GM18519 (cell line): ENCODE data around the gene CXCR6.
"Not testable (repeated sequence)": the region's sequence is repeated elsewhere in the genome, so short reads cannot be mapped to it uniquely, and the experiment has no call there.

Source experiments
- ATAC-seq: cut with Tn5 transposase; IDR thresholded peaks from one replicate; pipeline ENCODE4 v1.9.1; 2021; ENCODE audit warnings: mild to moderate bottlenecking, moderate library complexity; ENCODE audit not compliant: unreplicated experiment, low FRiP score

CXCR6 gene

GRCh38 chr3:45985532-45986302 is 42.5 kb downstream of the CXCR6 start:
- ATAC-seq: no peak

GRCh38 chr3:45986303-45986982 is 43.2 kb downstream of the CXCR6 start:
- no peak for ATAC-seq

GRCh38 chr3:45987368-45988291 is 44.4 kb downstream of the CXCR6 start:
- no peak for ATAC-seq

- ATAC-seq: no peak
These were observed 45.1 kb downstream of the CXCR6 start for GRCh38 chr3:45988362-45988761.

GRCh38 chr3:45988804-45989203 is 45.5 kb downstream of the CXCR6 start:
- no peak for ATAC-seq

- no peak for ATAC-seq
These were observed 46.9 kb downstream of the CXCR6 start for GRCh38 chr3:45990181-45990580.

- ATAC-seq: no peak
These were observed 48.1 kb downstream of the CXCR6 start for GRCh38 chr3:45991341-45991740.

GRCh38 chr3:45992133-45992729 is 49.0 kb downstream of the CXCR6 start:
- ATAC-seq: no peak

- ATAC-seq: no peak
These were observed 49.6 kb downstream of the CXCR6 start for GRCh38 chr3:45992821-45993221.

- no peak for ATAC-seq
These were observed 50.3 kb downstream of the CXCR6 start for GRCh38 chr3:45993421-45994027.

GRCh38 chr3:45994419-45995235 is 51.4 kb downstream of the CXCR6 start:
- ATAC-seq: no peak

GRCh38 chr3:45995236-45996192 is 52.2 kb downstream of the CXCR6 start, which contains the start of gene FYCO1:
Gene FYCO1 (minus strand): TSS chr3:45995824. CDS start chr3:45984910, 10,914 bp downstream.
- ATAC-seq: peak; percentile 40

GRCh38 chr3:45997499-45997898 is 54.2 kb downstream of the CXCR6 start:
- ATAC-seq: not testable (repeated sequence)

- ATAC-seq: no peak
These were observed 54.7 kb downstream of the CXCR6 start for GRCh38 chr3:45997942-45998341.
